ENCODE results near the gene FLT3. TPM values are rescaled to one million over a fixed set of nuclear protein-coding genes. Genes with fewer than 3 reads are reported as not detected.

FLT3 gene
- total and polyA plus RNA-seq, 2 of the 13 experiments (the other 11 are each of a cell fraction or from before 2014, with no cell fraction given), result not detected

GRCh38 chr13:27960362-27961226, 139.8 kb downstream of the FLT3 start (continued):
- TF ChIP-seq THAP9 (CRISPR knock-in tag; IDR thresholded peaks at IDR 0.05; ENCODE audit: borderline replicate concordance) (0 out of 2 replicates have a peak, but pooled peaks have one; percentile 60), CBFB (CRISPR knock-in tag; IDR thresholded peaks at IDR 0.05) (peak; percentile 99), ZNF44 (CRISPR knock-in tag; IDR thresholded peaks at IDR 0.05) (no peak), ZBTB44 (CRISPR knock-in tag; IDR thresholded peaks at IDR 0.05) (no peak), ZNF788 (CRISPR knock-in tag; IDR thresholded peaks at IDR 0.05; ENCODE audit: borderline replicate concordance) (peak; percentile 58; the same call in 1 of the 2 replicates), MTERF4 (CRISPR knock-in tag; IDR thresholded peaks at IDR 0.05) (no peak; the same call in 1 of the 2 replicates), SNAPC2 (CRISPR knock-in tag; IDR thresholded peaks at IDR 0.05) (no peak), STAG1 (CRISPR knock-in tag; IDR thresholded peaks at IDR 0.05) (peak; percentile 80), GATAD1 (CRISPR knock-in tag; IDR thresholded peaks at IDR 0.05) (no peak), ZBTB43 (CRISPR knock-in tag; conservative IDR thresholded peaks at IDR 0.05) (peak; percentile 92; the same call in 1 of the 2 replicates), JUN (CRISPR knock-in tag; IDR thresholded peaks at IDR 0.05) (peak; percentile 48; the same call in 1 of the 2 replicates), SNAI1 (CRISPR knock-in tag; IDR thresholded peaks at IDR 0.05; ENCODE audit: borderline replicate concordance) (peak; percentile 78; the same call in 1 of the 2 replicates), ATF1 (CRISPR knock-in tag; IDR thresholded peaks at IDR 0.05) (no peak), MNT (IDR thresholded peaks at IDR 0.05) (0 out of 2 replicates have a peak, but pooled peaks have one; percentile 16), ZNF674 (CRISPR knock-in tag; IDR thresholded peaks at IDR 0.05; ENCODE audit: low read depth) (no peak), ZNF841 (CRISPR knock-in tag; IDR thresholded peaks at IDR 0.05; ENCODE audit: borderline replicate concordance) (no peak), FOXO1 (CRISPR knock-in tag; IDR thresholded peaks at IDR 0.05) (peak; percentile 83), SOX5 (CRISPR knock-in tag; IDR thresholded peaks at IDR 0.05; ENCODE audit: borderline replicate concordance) (peak; percentile 91), RBFOX2 (IDR thresholded peaks at IDR 0.05; ENCODE audit: low read depth, low read length) (peak; percentile 61), GFI1 (CRISPR knock-in tag; IDR thresholded peaks at IDR 0.05; ENCODE audit: borderline replicate concordance) (peak; percentile 81; the same call in 1 of the 2 replicates), FOXJ3 (CRISPR knock-in tag; IDR thresholded peaks at IDR 0.05; ENCODE audit: borderline replicate concordance) (peak; percentile 81)
